Endothelial cell (in vitro differentiated cells): ENCODE results near the gene MEIOC. TPM values are rescaled to one million over a fixed set of nuclear protein-coding genes. Genes with fewer than 3 reads are reported as not detected.

Experiments used
- DNase-seq: peaks from one replicate; pipeline ENCODE4 v3.0.0; 2021; ENCODE audit warnings: low spot score
- H3K27ac Mint-ChIP-seq: one replicate; pipeline ENCODE4 v1.8.0; 2021; ENCODE audit warnings: mixed read lengths, inconsistent platforms; ENCODE audit not compliant: unreplicated experiment
- H3K27me3 Mint-ChIP-seq: one replicate; pipeline ENCODE4 v1.8.0; 2021; ENCODE audit warnings: mild to moderate bottlenecking, moderate library complexity, mixed read lengths, inconsistent platforms; ENCODE audit not compliant: unreplicated experiment
- H3K36me3 Mint-ChIP-seq: one replicate; pipeline ENCODE4 v1.8.0; 2021; ENCODE audit warnings: mild to moderate bottlenecking, low read depth, mixed read lengths, inconsistent platforms; ENCODE audit not compliant: unreplicated experiment
- H3K4me1 Mint-ChIP-seq: one replicate; pipeline ENCODE4 v1.8.0; 2021; ENCODE audit warnings: mild to moderate bottlenecking, mixed read lengths, inconsistent platforms; ENCODE audit not compliant: unreplicated experiment
- H3K4me3 Mint-ChIP-seq: one replicate; pipeline ENCODE4 v1.8.0; 2021; ENCODE audit warnings: mild to moderate bottlenecking, mixed read lengths, inconsistent platforms; ENCODE audit not compliant: unreplicated experiment
- H3K9me3 Mint-ChIP-seq: one replicate; pipeline ENCODE4 v1.8.0; 2021; ENCODE audit warnings: mixed read lengths, inconsistent platforms; ENCODE audit not compliant: unreplicated experiment
- total RNA-seq: library from RNA; stranded (reverse); fragmentation: NEBNext Ultra II Directional; extraction: Animal tissue kit (Norgen Biotek cat#: 25700); gene quantifications from one replicate; pipeline ENCODE4 v1.2.1, GENCODE V29; 2021; ENCODE audit not compliant: unreplicated experiment
- TF ChIP-seq, protein P1 (sequence below): fragments of 200-600 bp; sonication (generic); IDR thresholded peaks from one replicate; pipeline ENCODE4 v1.5.0; 2021; ENCODE audit warnings: antibody characterized with exemption; ENCODE audit not compliant: unreplicated experiment

The MEIOC gene
- total RNA-seq, 1 donor from 2014 or later: not detected

DNA sequence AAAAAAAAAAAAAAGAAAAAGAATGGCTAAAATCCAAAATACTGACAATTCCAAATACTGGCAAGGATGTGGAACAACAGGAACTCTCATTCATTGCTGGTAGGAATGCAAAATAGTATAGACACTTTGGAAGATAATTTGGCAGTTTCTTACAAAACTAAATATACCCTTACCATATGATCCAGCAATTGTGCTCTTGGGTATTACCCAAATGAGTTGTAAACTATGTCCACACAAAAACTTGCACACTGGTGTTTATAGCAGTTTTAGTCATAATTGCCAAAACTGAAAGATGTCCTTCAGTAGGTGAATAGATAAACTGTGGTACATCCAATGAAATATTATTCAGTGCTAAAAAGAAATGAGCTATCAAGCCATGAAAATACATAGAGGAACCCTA, 8.5 kb upstream of the MEIOC start:
- Mint-ChIP-seq H3K9me3 (no peaks in the 10 kb centered on the region), H3K4me1 (no peaks in the 10 kb centered on the region), H3K4me3 (no peak overlapping the region), H3K27me3 (no peaks in the 10 kb centered on the region), H3K36me3 (no peaks in the 10 kb centered on the region), H3K27ac (no peak overlapping the region)
- TF ChIP-seq, protein P1, sequence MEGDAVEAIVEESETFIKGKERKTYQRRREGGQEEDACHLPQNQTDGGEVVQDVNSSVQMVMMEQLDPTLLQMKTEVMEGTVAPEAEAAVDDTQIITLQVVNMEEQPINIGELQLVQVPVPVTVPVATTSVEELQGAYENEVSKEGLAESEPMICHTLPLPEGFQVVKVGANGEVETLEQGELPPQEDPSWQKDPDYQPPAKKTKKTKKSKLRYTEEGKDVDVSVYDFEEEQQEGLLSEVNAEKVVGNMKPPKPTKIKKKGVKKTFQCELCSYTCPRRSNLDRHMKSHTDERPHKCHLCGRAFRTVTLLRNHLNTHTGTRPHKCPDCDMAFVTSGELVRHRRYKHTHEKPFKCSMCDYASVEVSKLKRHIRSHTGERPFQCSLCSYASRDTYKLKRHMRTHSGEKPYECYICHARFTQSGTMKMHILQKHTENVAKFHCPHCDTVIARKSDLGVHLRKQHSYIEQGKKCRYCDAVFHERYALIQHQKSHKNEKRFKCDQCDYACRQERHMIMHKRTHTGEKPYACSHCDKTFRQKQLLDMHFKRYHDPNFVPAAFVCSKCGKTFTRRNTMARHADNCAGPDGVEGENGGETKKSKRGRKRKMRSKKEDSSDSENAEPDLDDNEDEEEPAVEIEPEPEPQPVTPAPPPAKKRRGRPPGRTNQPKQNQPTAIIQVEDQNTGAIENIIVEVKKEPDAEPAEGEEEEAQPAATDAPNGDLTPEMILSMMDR: no peak
- DNase-seq: no peak

DNA sequence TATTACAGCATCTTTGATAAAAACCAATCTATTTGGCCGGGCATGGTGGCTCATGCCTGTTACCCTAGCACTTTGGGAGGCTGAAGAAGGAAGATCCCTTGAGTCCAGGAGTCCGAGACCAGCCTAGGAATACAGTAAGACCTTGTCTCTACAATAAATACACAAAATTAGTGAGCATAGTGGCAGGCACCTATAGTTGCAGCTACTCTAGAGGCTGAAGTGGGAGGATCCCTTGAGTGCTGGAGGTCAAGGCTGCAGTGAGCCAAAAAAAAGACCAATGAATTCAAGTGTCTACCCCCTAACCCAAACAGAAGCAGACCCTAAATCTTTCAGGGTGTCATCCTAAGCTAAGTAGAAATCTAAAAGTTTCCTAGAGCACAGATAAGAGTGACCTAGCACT, 7.3 kb upstream of the MEIOC start:
- DNase-seq: no peak
- TF ChIP-seq, protein P1: no peak
- Mint-ChIP-seq H3K27ac (no peak overlapping the region), H3K36me3 (no peaks in the 10 kb centered on the region), H3K4me1 (no peaks in the 10 kb centered on the region), H3K4me3 (no peak overlapping the region), H3K27me3 (no peaks in the 10 kb centered on the region), H3K9me3 (no peaks in the 10 kb centered on the region)

DNA sequence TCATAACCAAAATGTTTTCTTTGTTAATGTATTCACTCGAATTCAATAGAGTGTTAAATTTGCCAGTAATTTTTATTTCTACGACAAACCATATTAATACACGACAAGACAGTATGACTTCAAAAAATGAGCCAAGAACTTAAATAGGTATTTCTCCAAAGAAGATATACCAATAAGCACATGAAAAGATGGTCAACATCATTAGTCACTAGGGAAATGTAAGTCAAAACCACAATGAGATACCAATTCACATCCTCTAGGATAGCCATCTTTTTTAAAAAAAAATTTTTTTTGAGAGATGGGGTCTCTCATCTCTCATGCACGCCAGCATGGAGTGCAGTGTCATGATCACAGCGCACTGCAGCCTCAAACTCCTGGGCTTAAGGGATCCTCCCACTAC, 5.0 kb upstream of the MEIOC start:
- no peak for DNase-seq
- TF ChIP-seq, protein P1: no peak
- no peak overlapping the region for H3K4me3 Mint-ChIP-seq
- no peak overlapping the region for H3K27ac Mint-ChIP-seq
- H3K4me1 Mint-ChIP-seq: no peaks in the 10 kb centered on the region
- H3K36me3 Mint-ChIP-seq: peaks cover 4% of the 10 kb centered on the region
- H3K27me3 Mint-ChIP-seq: peaks cover 5% of the 10 kb centered on the region
- no peaks in the 10 kb centered on the region for H3K9me3 Mint-ChIP-seq

DNA sequence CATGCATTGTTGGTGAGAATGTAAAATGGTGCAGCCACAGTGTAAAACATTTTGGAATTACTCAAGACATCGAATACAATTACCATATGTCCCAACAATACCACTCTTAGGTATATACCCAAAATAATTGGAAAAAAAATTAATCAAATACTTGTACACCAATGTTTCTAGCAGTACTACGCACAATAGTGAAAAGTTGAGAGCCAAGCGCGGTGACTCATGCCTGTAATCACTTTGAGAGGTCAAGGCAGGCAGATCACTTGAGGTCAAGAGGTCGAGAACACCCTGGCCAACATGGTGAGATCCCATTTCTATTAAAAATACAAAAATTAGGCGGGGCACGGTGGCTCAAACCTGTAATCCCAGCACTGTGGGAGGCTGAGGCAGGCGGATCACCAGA, 3.5 kb upstream of the MEIOC start:
- no peak overlapping the region for H3K4me3 Mint-ChIP-seq
- peaks cover 5% of the 10 kb centered on the region for H3K27me3 Mint-ChIP-seq
- peaks cover 2% of the 10 kb centered on the region for H3K4me1 Mint-ChIP-seq
- TF ChIP-seq, protein P1: no peak
- no peaks in the 10 kb centered on the region for H3K9me3 Mint-ChIP-seq
- H3K36me3 Mint-ChIP-seq: peaks cover 4% of the 10 kb centered on the region
- no peak for DNase-seq
- no peak overlapping the region for H3K27ac Mint-ChIP-seq

DNA sequence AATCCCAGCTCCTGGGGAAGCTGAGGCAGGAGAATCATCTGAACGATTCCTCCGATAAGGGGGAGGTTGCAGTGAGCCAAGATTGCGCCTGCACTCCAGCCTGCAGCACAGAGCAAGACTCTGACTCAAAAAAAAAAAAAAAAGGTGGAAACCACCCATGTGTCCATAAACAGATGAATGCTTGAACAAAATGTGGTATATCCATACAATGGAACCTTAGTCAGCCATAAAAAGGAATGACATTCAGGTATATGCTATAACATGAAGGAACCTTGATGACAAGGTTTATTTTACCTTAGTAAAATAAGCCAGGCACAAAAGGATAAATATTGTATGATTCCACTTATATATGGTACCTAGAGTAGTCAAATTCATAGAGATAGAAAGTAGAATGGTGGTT, 2.9 kb upstream of the MEIOC start:
- no peak overlapping the region for H3K4me3 Mint-ChIP-seq

More for the DNA sequence above, 2.9 kb upstream of the MEIOC start:
- no peak overlapping the region for H3K27ac Mint-ChIP-seq
- peaks cover 4% of the 10 kb centered on the region for H3K36me3 Mint-ChIP-seq
- H3K27me3 Mint-ChIP-seq: peaks cover 5% of the 10 kb centered on the region
- H3K9me3 Mint-ChIP-seq: no peaks in the 10 kb centered on the region
- DNase-seq: no peak
- peaks cover 2% of the 10 kb centered on the region for H3K4me1 Mint-ChIP-seq
- TF ChIP-seq, protein P1: no peak
